GM23248 (cell line): ENCODE data around the gene CAMK4.

Experiments used
- EZH2 ChIP-seq: fragments of 200-600 bp; sonication (generic); IDR thresholded peaks from 2 replicates; pipeline ENCODE4 v1.6.1; 2018; ENCODE audit warnings: antibody characterized with exemption, mild to moderate bottlenecking; ENCODE audit not compliant: insufficient read depth, poor library complexity, severe bottlenecking
- EZH2phosphoT487 ChIP-seq: fragments of 200-600 bp; sonication (generic); IDR thresholded peaks from 2 replicates; pipeline ENCODE4 v1.6.1; 2018; ENCODE audit warnings: antibody characterized with exemption, moderate library complexity, mild to moderate bottlenecking, low read depth; ENCODE audit not compliant: insufficient read depth

DNA sequence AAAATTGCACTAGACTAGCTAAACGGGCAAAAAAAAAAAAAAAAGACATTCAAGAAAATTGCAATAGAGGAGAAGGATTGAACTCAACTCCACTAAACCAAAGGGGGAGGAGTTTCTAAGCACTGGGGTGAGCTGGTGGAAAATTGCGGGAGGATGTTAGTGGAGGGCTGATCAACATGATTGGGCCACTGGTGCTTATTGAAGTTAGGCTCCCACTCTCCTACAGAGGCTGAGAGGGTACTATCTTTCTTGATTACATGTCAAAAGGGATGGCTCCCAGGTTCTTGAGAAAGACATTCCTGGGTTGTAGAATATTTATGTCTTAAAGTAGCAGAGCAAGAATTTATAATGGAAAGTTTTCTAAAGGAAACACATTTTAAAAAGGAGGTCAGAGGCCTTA is 38.0 kb downstream of the CAMK4 start:
- no peak for TF ChIP-seq EZH2
- no peak for TF ChIP-seq EZH2phosphoT487
